K562 (cell line): ENCODE measurements around the gene UNC45A. TPM values are rescaled to one million over a fixed set of nuclear protein-coding genes. Genes with fewer than 3 reads are reported as not detected.
A peak's percentile ranks its signal among the peaks of the same experiment; 100 is the strongest.

Experiments
- ATAC-seq: fragments of 200-7000 bp; cut with Tn5 transposase; 3 replicates; pipeline ENCODE4 v1.9.1; 2020; ENCODE audit warnings: moderate library complexity
- BruUV-seq: library from RNA; stranded (reverse); fragments of 400-500 nt; replicated peaks from 2 replicates; lab custom pipeline; 2021; lab: Mats Ljungman, UMichigan
- CTCF ChIA-PET: fragments of 300-600 bp; formaldehyde crosslinking; extraction: SDS; loops from one replicate; lab custom pipeline; 2021; ENCODE audit warnings: low intra/inter-chr PET ratio; lab: Yijun Ruan, JAX
- POLR2A ChIA-PET: fragments of 300-600, 350-650 bp; sonication (Branson Sonifier 250); formaldehyde crosslinking; extraction: SDS; loops from one replicate; lab custom pipeline; 2021; ENCODE audit warnings: antibody characterized with exemption, inconsistent platforms; lab: Yijun Ruan, JAX
- DNase-seq, 4 experiments: peaks; one replicate each; pipeline versions ENCODE4 v3.0.0 to v3.0.0-alpha.2; 2011 to 2018; ENCODE audit warnings: low spot score in 3 of 4, mixed read lengths in 3 of 4; ENCODE audit errors: extremely low read depth in 1 of 4
- FAIRE-seq: peaks from 2 replicates; lab custom pipeline; 2011; peaks lifted over from hg19 to GRCh38; lab: Jason Lieb, UNC
- H2AFZ ChIP-seq: 2 replicates; pipeline ENCODE4 v1.6.0; 2011; ENCODE audit warnings: low read depth, low read length, control low read depth, inconsistent platforms
- H3K27ac ChIP-seq: fragments of 200-600 bp; 3 replicates; pipeline ENCODE4 v1.8.0; 2011; ENCODE audit warnings: low read depth, mild to moderate bottlenecking, control low read depth, inconsistent platforms, low read length, moderate library complexity, mixed read lengths; ENCODE audit errors: extremely low read depth
- H3K27me3 ChIP-seq, 2 experiments: fragments of 300-600 bp in 1 of 2; 2 replicates in 1 of 2; 3 replicates in 1 of 2; pipeline versions ENCODE4 v1.6.0 to v1.8.0; 2011; ENCODE audit warnings: inconsistent platforms in 2 of 2, low read length in 2 of 2, mild to moderate bottlenecking in 1 of 2, mixed read lengths in 1 of 2, moderate library complexity in 1 of 2; ENCODE audit not compliant: control insufficient read depth in 2 of 2, insufficient read depth in 2 of 2
- H3K36me3 ChIP-seq: fragments of 300-600 bp; 3 replicates; pipeline ENCODE4 v1.8.0; 2011; ENCODE audit warnings: mild to moderate bottlenecking, low read length, inconsistent platforms; ENCODE audit not compliant: control insufficient read depth, insufficient read depth
- H3K4me1 ChIP-seq, 2 experiments: fragments of 200-600 bp in 1 of 2; replicated peaks in 1 of 2; 2 replicates in 1 of 2; 3 replicates in 1 of 2; pipeline versions ENCODE4 v1.5.1 to v1.8.0; 2011; ENCODE audit warnings: inconsistent platforms in 2 of 2, low read length in 2 of 2, mild to moderate bottlenecking in 1 of 2, mixed read lengths in 1 of 2, moderate library complexity in 1 of 2; ENCODE audit not compliant: control insufficient read depth in 2 of 2, insufficient read depth in 2 of 2
- H3K4me2 ChIP-seq: 2 replicates; pipeline ENCODE4 v1.6.1; 2011; ENCODE audit warnings: low read length, control low read depth, inconsistent platforms, mixed read lengths; ENCODE audit not compliant: insufficient read depth
- H3K4me3 ChIP-seq: fragments of 200-600 bp; sonication (generic), shearing (Covaris generic); 2 replicates; pipeline ENCODE4 v1.5.1; 2016; ENCODE audit warnings: control low read depth, inconsistent platforms
- H3K79me2 ChIP-seq: fragments of 200-600 bp; 3 replicates; pipeline ENCODE4 v1.8.0; 2011; ENCODE audit warnings: low read length, inconsistent platforms; ENCODE audit not compliant: control insufficient read depth, insufficient read depth
- H3K9ac ChIP-seq, 2 experiments: 2 replicates each; pipeline versions ENCODE4 v1.6.0 to v1.6.1; 2011; ENCODE audit warnings: low read depth in 2 of 2, low read length in 2 of 2, control low read depth in 1 of 2, inconsistent platforms in 1 of 2, mild to moderate bottlenecking in 1 of 2, mixed read lengths in 1 of 2; ENCODE audit not compliant: insufficient read depth in 1 of 2
- H3K9me1 ChIP-seq: one replicate; pipeline ENCODE4 v1.6.0; 2011; ENCODE audit warnings: inconsistent platforms, mild to moderate bottlenecking, low read length, moderate library complexity; ENCODE audit not compliant: control insufficient read depth, insufficient read depth
- H3K9me3 ChIP-seq: replicated peaks from 2 replicates; pipeline ENCODE4 v1.5.1; 2011; ENCODE audit warnings: low read depth, low read length, inconsistent platforms; ENCODE audit not compliant: control insufficient read depth, insufficient read depth
- H4K20me1 ChIP-seq: replicated peaks from 2 replicates; pipeline ENCODE4 v1.6.1; 2011; ENCODE audit warnings: low read length, inconsistent platforms, mixed read lengths; ENCODE audit not compliant: control insufficient read depth, insufficient read depth
- BRF1 ChIP-seq: IDR thresholded peaks from 3 replicates; pipeline ENCODE4 v1.6.1; 2011; ENCODE audit warnings: borderline replicate concordance, mild to moderate bottlenecking; ENCODE audit not compliant: insufficient read length; ENCODE audit errors: extremely low read depth
- KAT7 ChIP-seq: sonication (generic); formaldehyde crosslinking; IDR thresholded peaks from 2 replicates; pipeline ENCODE4 v1.8.0; 2022; ENCODE audit warnings: missing genetic modification reagents, mild to moderate bottlenecking, borderline replicate concordance
- MEF2D ChIP-seq: conservative IDR thresholded peaks from 2 replicates; pipeline ENCODE4 v1.6.1; 2016; ENCODE audit warnings: low read depth, missing genetic modification characterization, missing compliant biosample characterization
- STAT5B ChIP-seq: fragments of 250-450 bp; sonication (Bioruptor Pico); IDR thresholded peaks from 2 replicates; pipeline ENCODE4 v1.8.0; 2021; ENCODE audit warnings: mild to moderate bottlenecking, inconsistent platforms
- ZNF143 ChIP-seq: sonication (generic); formaldehyde crosslinking; IDR thresholded peaks from 2 replicates; pipeline ENCODE4 v1.9.0; 2022; ENCODE audit warnings: mild to moderate bottlenecking, missing genetic modification reagents
- WGBS: fragments of 100-300 bp; shearing (Covaris generic); methylation state at CpG from one replicate; pipeline ENCODE4 v1.1.6; 2016; ENCODE audit warnings: low coverage, mixed read lengths; ENCODE audit not compliant: insufficient coverage; ENCODE audit errors: missing lambda C conversion rate; 5-methylcytosine and 5-hydroxymethylcytosine counted together
- in situ Hi-C: fragments of 300-500 bp; cut with MboI; formaldehyde crosslinking; loops from 4 replicates; pipeline ENCODE4 v1.15.0; 2018; ENCODE audit warnings: inconsistent platforms, mixed read lengths
- intact Hi-C: fragments of 100-400 bp; cut with micrococcal nuclease; formaldehyde crosslinking; loops from 2 replicates; pipeline ENCODE4 v1.14.2; 2022
- polyA plus RNA-seq, 8 experiments: library from polyadenylated mRNA; depleted of rRNA in 4 of 8; stranded (reverse) in 5 of 8; unstranded in 3 of 8; fragments of >200 nt; fragmentation: Nextera tagmentation in 2 of 8; fragmentation: Illumina TruSeq in 1 of 8; extraction: Ambion mirVana in 2 of 8; extraction: Trizol in 1 of 8; gene quantifications; 2 replicates each; pipeline versions ENCODE4 v1.2.1 to v1.2.3, GENCODE V29; 2011 to 2014; ENCODE audit warnings: inconsistent platforms in 1 of 8, missing spikeins in 1 of 8
- total RNA-seq, 7 experiments: library from RNA; depleted of rRNA in 6 of 7; stranded (reverse); fragments of >200 nt in 6 of 7; fragmentation: Illumina TruSeq in 2 of 7; extraction: Trizol in 2 of 7; gene quantifications; 2 replicates each; pipeline versions ENCODE4 v1.2.1 to v1.2.3, GENCODE V29; 2011 to 2021; ENCODE audit warnings: low replicate concordance in 1 of 7
- TF ChIP-seq, protein P1 (sequence below): fragments of 200-600 bp; sonication (generic); IDR thresholded peaks from one replicate; pipeline ENCODE4 v1.6.1; 2012; ENCODE audit warnings: mild to moderate bottlenecking, low read depth, low read length, inconsistent platforms

UNC45A gene
- total and polyA plus RNA-seq, 9 of the 15 experiments (the other 6 are each of a cell fraction or from before 2014, with no cell fraction given) = 22.4 to 79.3 (median 43.7) TPM

DNA sequence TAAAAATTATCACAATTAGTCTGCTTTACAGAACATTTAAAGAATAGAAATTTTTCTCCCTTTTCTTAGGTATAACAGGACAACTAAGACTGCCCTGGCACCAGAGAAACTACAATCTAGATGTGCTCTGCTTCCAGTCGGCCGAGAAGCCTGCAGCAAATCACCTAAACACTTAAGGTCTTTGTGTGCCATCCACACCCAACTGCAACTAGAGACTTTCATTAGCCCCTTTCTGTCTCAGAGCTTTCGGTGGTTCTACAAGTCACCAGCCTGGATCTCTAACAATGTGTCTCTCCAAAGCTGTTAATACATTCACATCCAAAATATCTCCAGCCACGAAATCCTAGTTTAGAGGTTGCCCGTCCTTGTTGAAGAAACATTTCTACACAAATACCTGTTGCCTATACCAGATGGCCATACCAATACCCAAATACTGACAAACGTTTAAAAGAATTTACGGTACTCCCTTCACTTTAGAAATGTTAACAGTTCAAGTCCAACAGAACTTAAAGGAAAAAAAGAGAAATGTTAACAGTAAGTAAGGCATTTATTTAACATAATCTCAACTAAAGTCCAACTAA is 52.6 kb downstream of the UNC45A start:
- H3K9me3 ChIP-seq = no peaks in the 10 kb centered on the region
- H4K20me1 ChIP-seq = peaks cover 9% of the 10 kb centered on the region; the same call in 1 of the 2 replicates
- peaks cover 41% of the 10 kb centered on the region for H3K36me3 ChIP-seq
- 0 out of 4 replicates have a peak overlapping the region, but pooled peaks of 1 of the 2 experiments have one; percentile 4 for H3K9ac ChIP-seq
- intact Hi-C loops (no loop called here), in situ Hi-C loops (no loop called here)
- FAIRE-seq (no peak), DNase-seq (no peak), ATAC-seq (no peak)
- no peak overlapping the region for H3K4me3 ChIP-seq
- no peak overlapping the region for H3K4me2 ChIP-seq
- BruUV-seq = no TSS peak
- H3K9me1 ChIP-seq = no peaks in the 10 kb centered on the region
- H2AFZ ChIP-seq = no peak overlapping the region
- peaks cover 100% of the 10 kb centered on the region for H3K79me2 ChIP-seq
- ChIA-PET CTCF (interaction anchor here (1.0 kb wide), 1 partner anchor 664 kb away, joined by 3 read pairs; no protein-coding TSS in a partner anchor), POLR2A (interaction anchor here (1.2 to 5.6 kb wide), 6 partner anchors 9 to 55 kb away, joined by 3 to 51 read pairs (median 6); partner anchors contain the start of genes HDDC3 and VPS33B)
- no peaks in the 10 kb centered on the region for H3K27me3 ChIP-seq
- H3K27ac ChIP-seq = peak overlapping the region; percentile 6; the same call in 2 of the 3 replicates
- peaks cover 28 to 29% of the 10 kb centered on the region in 2 experiments; a peak in 4 of 5 replicates for H3K4me1 ChIP-seq
- WGBS = 55% methylated on average over 7 of the region's 7 CpGs
- TF ChIP-seq ZNF143 (CRISPR knock-in tag) = no peak
- no peak for TF ChIP-seq KAT7 (CRISPR knock-in tag)
- TF ChIP-seq BRF1 = no peak
- TF ChIP-seq MEF2D (tag) = no peak
- TF ChIP-seq, protein P1, sequence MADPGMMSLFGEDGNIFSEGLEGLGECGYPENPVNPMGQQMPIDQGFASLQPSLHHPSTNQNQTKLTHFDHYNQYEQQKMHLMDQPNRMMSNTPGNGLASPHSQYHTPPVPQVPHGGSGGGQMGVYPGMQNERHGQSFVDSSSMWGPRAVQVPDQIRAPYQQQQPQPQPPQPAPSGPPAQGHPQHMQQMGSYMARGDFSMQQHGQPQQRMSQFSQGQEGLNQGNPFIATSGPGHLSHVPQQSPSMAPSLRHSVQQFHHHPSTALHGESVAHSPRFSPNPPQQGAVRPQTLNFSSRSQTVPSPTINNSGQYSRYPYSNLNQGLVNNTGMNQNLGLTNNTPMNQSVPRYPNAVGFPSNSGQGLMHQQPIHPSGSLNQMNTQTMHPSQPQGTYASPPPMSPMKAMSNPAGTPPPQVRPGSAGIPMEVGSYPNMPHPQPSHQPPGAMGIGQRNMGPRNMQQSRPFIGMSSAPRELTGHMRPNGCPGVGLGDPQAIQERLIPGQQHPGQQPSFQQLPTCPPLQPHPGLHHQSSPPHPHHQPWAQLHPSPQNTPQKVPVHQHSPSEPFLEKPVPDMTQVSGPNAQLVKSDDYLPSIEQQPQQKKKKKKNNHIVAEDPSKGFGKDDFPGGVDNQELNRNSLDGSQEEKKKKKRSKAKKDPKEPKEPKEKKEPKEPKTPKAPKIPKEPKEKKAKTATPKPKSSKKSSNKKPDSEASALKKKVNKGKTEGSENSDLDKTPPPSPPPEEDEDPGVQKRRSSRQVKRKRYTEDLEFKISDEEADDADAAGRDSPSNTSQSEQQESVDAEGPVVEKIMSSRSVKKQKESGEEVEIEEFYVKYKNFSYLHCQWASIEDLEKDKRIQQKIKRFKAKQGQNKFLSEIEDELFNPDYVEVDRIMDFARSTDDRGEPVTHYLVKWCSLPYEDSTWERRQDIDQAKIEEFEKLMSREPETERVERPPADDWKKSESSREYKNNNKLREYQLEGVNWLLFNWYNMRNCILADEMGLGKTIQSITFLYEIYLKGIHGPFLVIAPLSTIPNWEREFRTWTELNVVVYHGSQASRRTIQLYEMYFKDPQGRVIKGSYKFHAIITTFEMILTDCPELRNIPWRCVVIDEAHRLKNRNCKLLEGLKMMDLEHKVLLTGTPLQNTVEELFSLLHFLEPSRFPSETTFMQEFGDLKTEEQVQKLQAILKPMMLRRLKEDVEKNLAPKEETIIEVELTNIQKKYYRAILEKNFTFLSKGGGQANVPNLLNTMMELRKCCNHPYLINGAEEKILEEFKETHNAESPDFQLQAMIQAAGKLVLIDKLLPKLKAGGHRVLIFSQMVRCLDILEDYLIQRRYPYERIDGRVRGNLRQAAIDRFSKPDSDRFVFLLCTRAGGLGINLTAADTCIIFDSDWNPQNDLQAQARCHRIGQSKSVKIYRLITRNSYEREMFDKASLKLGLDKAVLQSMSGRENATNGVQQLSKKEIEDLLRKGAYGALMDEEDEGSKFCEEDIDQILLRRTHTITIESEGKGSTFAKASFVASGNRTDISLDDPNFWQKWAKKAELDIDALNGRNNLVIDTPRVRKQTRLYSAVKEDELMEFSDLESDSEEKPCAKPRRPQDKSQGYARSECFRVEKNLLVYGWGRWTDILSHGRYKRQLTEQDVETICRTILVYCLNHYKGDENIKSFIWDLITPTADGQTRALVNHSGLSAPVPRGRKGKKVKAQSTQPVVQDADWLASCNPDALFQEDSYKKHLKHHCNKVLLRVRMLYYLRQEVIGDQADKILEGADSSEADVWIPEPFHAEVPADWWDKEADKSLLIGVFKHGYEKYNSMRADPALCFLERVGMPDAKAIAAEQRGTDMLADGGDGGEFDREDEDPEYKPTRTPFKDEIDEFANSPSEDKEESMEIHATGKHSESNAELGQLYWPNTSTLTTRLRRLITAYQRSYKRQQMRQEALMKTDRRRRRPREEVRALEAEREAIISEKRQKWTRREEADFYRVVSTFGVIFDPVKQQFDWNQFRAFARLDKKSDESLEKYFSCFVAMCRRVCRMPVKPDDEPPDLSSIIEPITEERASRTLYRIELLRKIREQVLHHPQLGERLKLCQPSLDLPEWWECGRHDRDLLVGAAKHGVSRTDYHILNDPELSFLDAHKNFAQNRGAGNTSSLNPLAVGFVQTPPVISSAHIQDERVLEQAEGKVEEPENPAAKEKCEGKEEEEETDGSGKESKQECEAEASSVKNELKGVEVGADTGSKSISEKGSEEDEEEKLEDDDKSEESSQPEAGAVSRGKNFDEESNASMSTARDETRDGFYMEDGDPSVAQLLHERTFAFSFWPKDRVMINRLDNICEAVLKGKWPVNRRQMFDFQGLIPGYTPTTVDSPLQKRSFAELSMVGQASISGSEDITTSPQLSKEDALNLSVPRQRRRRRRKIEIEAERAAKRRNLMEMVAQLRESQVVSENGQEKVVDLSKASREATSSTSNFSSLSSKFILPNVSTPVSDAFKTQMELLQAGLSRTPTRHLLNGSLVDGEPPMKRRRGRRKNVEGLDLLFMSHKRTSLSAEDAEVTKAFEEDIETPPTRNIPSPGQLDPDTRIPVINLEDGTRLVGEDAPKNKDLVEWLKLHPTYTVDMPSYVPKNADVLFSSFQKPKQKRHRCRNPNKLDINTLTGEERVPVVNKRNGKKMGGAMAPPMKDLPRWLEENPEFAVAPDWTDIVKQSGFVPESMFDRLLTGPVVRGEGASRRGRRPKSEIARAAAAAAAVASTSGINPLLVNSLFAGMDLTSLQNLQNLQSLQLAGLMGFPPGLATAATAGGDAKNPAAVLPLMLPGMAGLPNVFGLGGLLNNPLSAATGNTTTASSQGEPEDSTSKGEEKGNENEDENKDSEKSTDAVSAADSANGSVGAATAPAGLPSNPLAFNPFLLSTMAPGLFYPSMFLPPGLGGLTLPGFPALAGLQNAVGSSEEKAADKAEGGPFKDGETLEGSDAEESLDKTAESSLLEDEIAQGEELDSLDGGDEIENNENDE = no peak
- no peak for TF ChIP-seq STAT5B (CRISPR knock-in tag)
